Measurements from ENCODE around the gene MEG3.

MEG3 gene

GRCh38 chr14:100851586-100851916 lies 25.6 kb downstream of the MEG3 start:
- no peak for DNase-seq

GRCh38 chr14:100851946-100852620 lies 26.2 kb downstream of the MEG3 start:
- DNase-seq, result no peak

- no peak for DNase-seq
Measured at GRCh38 chr14:100854435-100854834, 28.5 kb downstream of the MEG3 start.

- no peak for DNase-seq
Measured at GRCh38 chr14:100855256-100855930, 29.5 kb downstream of the MEG3 start.

GRCh38 chr14:100856056-100856950 lies 30.4 kb downstream of the MEG3 start:
- DNase-seq, result no peak

- no peak for DNase-seq
Measured at GRCh38 chr14:100857233-100857922, 31.5 kb downstream of the MEG3 start.

- DNase-seq, result no peak
Measured at GRCh38 chr14:100857923-100858837, 32.3 kb downstream of the MEG3 start.

GRCh38 chr14:100858838-100859220 lies 32.9 kb downstream of the MEG3 start:
- DNase-seq, result no peak

GRCh38 chr14:100859781-100860180 lies 33.9 kb downstream of the MEG3 start:
- no peak for DNase-seq

GRCh38 chr14:100860556-100861187 lies 34.8 kb downstream of the MEG3 start:
- DNase-seq, result no peak

- DNase-seq, result no peak
Measured at GRCh38 chr14:100861188-100861936, 35.4 kb downstream of the MEG3 start.

GRCh38 chr14:100861937-100862247 lies 36.0 kb downstream of the MEG3 start:
- DNase-seq, result no peak

- no peak for DNase-seq
Measured at GRCh38 chr14:100862277-100862676, 36.4 kb downstream of the MEG3 start.

GRCh38 chr14:100862793-100863192 lies 36.9 kb downstream of the MEG3 start:
- DNase-seq, result no peak

GRCh38 chr14:100864206-100864605 lies 38.3 kb downstream of the MEG3 start:
- DNase-seq, result no peak

- no peak for DNase-seq
Measured at GRCh38 chr14:100864960-100865681, 39.2 kb downstream of the MEG3 start.

- no peak for DNase-seq
Measured at GRCh38 chr14:100865682-100866591, 40.0 kb downstream of the MEG3 start.

- DNase-seq, result no peak
Measured at GRCh38 chr14:100866666-100867630, 41.0 kb downstream of the MEG3 start.
